ENCODE measurements around the gene STAMBP.

STAMBP gene

DNA sequence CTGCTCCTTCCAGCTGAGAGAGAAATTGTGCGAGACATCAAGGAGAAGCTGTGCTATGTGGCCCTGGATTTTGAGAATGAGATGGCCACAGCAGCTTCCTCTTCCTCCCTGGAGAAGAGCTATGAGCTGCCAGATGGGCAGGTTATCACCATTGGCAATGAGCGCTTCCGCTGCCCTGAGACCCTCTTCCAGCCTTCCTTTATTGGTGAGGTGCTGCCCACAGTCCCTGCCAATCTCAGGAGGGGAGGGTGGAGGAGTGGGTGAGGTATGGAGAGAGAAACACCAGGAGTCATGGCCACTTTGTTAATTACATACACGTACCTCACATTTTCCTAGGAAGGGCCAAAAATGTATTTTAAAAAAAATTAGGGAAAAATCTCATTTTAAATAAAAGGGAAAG lies 85.9 kb downstream of the STAMBP start:
- Histone ChIP-seq H3K4me3 (ENCODE audit: low read length) (no peak overlapping the region), H3K27me3 (ENCODE audit: control insufficient read depth, low read length) (no peaks in the 10 kb centered on the region), H3K4me2 (ENCODE audit: low read length) (no peak overlapping the region), H4K20me1 (ENCODE audit: control insufficient read depth, insufficient read depth, low read depth, low read length) (no peaks in the 10 kb centered on the region), H3K4me1 (ENCODE audit: control insufficient read depth, low read length) (no peaks in the 10 kb centered on the region), H3K79me2 (ENCODE audit: control insufficient read depth, low read length) (no peaks in the 10 kb centered on the region), H3K36me3 (ENCODE audit: control insufficient read depth, low read length) (no peaks in the 10 kb centered on the region), H3K9me2 (replicated peaks; ENCODE audit: control insufficient read depth, low read length) (no peaks in the 10 kb centered on the region), H3K9me3 (ENCODE audit: control insufficient read depth, insufficient read depth, low read length) (no peaks in the 10 kb centered on the region), H3F3A (ENCODE audit: control insufficient read depth, insufficient read depth) (no peaks in the 10 kb centered on the region), H3K27ac (ENCODE audit: low read depth, low read length) (no peak overlapping the region)
- no peak for TF ChIP-seq EZH2phosphoT487 (IDR thresholded peaks at IDR 0.05; ENCODE audit: borderline replicate concordance, low read length)
- TF ChIP-seq CTCF (IDR thresholded peaks at IDR 0.05; ENCODE audit: low read depth, low read length, poor library complexity, severe bottlenecking), result no peak

DNA sequence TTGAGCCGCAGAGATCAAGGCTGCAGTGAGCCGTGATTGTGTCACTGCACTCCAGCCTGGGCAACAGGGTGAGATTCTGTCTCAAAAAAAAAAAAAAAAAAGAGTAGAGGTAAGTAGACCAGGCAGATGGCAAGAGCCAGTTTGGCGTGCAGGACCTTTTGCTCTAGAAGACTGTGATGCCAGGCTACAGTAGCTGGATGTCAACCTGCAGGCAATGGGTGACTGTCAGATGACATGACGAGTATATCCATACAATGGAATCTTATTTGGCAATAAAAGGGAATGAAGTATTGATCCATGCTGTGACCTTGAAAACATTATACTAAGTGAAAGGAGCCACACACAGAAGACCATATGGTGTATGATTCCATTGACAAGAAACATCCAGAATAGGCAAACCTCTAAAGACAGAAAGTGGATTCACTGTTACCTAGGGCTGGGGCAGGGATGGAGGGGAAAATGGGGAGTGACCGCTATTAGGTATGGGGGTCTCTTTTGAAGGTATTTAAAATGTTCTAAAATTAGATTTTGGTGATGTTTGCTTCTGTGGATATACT lies 86.8 kb downstream of the STAMBP start:
- Histone ChIP-seq H3K9me2 (replicated peaks; ENCODE audit: control insufficient read depth, low read length) (no peaks in the 10 kb centered on the region), H3F3A (ENCODE audit: control insufficient read depth, insufficient read depth) (no peaks in the 10 kb centered on the region), H3K4me3 (ENCODE audit: low read length) (no peak overlapping the region), H3K27me3 (ENCODE audit: control insufficient read depth, low read length) (no peaks in the 10 kb centered on the region), H3K27ac (ENCODE audit: low read depth, low read length) (no peak overlapping the region), H3K36me3 (ENCODE audit: control insufficient read depth, low read length) (no peaks in the 10 kb centered on the region), H3K79me2 (ENCODE audit: control insufficient read depth, low read length) (no peaks in the 10 kb centered on the region), H4K20me1 (ENCODE audit: control insufficient read depth, insufficient read depth, low read depth, low read length) (no peaks in the 10 kb centered on the region), H3K9me3 (ENCODE audit: control insufficient read depth, insufficient read depth, low read length) (no peaks in the 10 kb centered on the region), H3K4me1 (ENCODE audit: control insufficient read depth, low read length) (peaks cover 1% of the 10 kb centered on the region), H3K4me2 (ENCODE audit: low read length) (no peak overlapping the region)
- TF ChIP-seq EZH2phosphoT487 (IDR thresholded peaks at IDR 0.05; ENCODE audit: borderline replicate concordance, low read length), result no peak
- no peak for TF ChIP-seq CTCF (IDR thresholded peaks at IDR 0.05; ENCODE audit: low read depth, low read length, poor library complexity, severe bottlenecking)

- peaks cover under 1% of the 10 kb centered on the region; the same call in 1 of the 2 replicates for H3F3A ChIP-seq (ENCODE audit: control insufficient read depth, insufficient read depth)
- H3K9me3 ChIP-seq (ENCODE audit: control insufficient read depth, insufficient read depth, low read length), result no peaks in the 10 kb centered on the region
- peaks cover 13% of the 10 kb centered on the region for H3K4me1 ChIP-seq (ENCODE audit: control insufficient read depth, low read length)
- TF ChIP-seq CTCF (IDR thresholded peaks at IDR 0.05; ENCODE audit: low read depth, low read length, poor library complexity, severe bottlenecking) (no peak), EZH2phosphoT487 (IDR thresholded peaks at IDR 0.05; ENCODE audit: borderline replicate concordance, low read length) (no peak)
- H3K4me2 ChIP-seq (ENCODE audit: low read length), result no peak overlapping the region
- no peak overlapping the region for H3K27ac ChIP-seq (ENCODE audit: low read depth, low read length)
- H3K79me2 ChIP-seq (ENCODE audit: control insufficient read depth, low read length), result no peaks in the 10 kb centered on the region
- H3K27me3 ChIP-seq (ENCODE audit: control insufficient read depth, low read length), result no peaks in the 10 kb centered on the region
- H4K20me1 ChIP-seq (ENCODE audit: control insufficient read depth, insufficient read depth, low read depth, low read length), result no peaks in the 10 kb centered on the region
- no peaks in the 10 kb centered on the region for H3K36me3 ChIP-seq (ENCODE audit: control insufficient read depth, low read length)
- no peaks in the 10 kb centered on the region for H3K9me2 ChIP-seq (replicated peaks; ENCODE audit: control insufficient read depth, low read length)
- H3K4me3 ChIP-seq (ENCODE audit: low read length), result no peak overlapping the region
Measured at GRCh38 chr2:73916666-73917065, 87.9 kb downstream of the STAMBP start.

Measured in DOHH2 (cell line).